NCI-H128 (cell line): ENCODE results near the gene PLEKHD1.
"Not testable (repeated sequence)": the region's sequence is repeated elsewhere in the genome, so short reads cannot be mapped to it uniquely, and the experiment has no call there.

Source experiments
- DNase-seq: peaks from one replicate; lab custom pipeline; 2025; ENCODE audit not compliant: unreplicated experiment; lab: John Stamatoyannopoulos, UW

Gene PLEKHD1

DNA sequence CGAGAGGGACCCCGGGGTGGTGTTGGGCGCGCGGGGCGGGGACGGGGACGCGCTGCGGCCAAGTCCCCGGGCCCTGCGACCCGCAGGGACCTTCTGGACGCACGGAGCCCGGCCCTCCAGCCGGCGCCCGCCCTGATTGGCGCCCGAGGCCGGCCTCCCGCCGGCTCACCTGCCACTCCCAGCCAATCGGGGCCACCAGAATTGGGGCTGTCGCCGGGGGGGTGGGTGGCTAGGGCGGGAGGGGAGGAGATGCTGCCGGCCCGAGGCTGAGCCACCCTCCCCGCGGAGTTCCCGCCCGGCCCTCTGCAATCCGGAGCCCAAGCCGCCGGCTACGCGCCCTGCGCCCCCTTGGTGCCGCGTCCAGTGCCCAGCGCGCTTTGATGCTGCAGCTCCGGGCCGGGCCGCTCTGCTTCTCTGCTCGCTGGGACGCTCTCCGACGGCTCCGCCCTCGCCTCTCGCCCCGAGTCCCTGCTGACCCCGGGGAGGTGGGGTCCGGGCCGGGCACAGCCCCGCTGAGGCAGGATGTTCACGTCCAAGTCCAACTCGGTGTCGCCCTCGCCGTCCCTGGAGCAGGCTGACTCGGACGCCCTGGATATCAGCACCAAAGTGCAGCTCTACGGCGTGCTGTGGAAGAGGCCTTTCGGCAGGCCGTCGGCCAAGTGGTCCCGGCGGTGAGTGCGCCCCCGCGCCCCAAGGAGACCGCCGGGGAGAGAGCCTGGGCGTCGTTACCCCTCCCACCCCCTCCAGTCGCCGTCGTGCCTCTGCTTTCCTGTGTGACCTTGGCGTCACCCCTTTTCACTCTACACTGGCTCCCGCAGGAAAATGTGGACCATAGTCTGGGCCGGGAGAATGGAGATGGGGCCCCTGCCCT lies at the start of gene PLEKHD1:
PLEKHD1 (plus strand) TSS at position 285 of the 871 bp plus-strand sequence; CDS start at position 523, 238 bp downstream.
- no peak for DNase-seq

DNA sequence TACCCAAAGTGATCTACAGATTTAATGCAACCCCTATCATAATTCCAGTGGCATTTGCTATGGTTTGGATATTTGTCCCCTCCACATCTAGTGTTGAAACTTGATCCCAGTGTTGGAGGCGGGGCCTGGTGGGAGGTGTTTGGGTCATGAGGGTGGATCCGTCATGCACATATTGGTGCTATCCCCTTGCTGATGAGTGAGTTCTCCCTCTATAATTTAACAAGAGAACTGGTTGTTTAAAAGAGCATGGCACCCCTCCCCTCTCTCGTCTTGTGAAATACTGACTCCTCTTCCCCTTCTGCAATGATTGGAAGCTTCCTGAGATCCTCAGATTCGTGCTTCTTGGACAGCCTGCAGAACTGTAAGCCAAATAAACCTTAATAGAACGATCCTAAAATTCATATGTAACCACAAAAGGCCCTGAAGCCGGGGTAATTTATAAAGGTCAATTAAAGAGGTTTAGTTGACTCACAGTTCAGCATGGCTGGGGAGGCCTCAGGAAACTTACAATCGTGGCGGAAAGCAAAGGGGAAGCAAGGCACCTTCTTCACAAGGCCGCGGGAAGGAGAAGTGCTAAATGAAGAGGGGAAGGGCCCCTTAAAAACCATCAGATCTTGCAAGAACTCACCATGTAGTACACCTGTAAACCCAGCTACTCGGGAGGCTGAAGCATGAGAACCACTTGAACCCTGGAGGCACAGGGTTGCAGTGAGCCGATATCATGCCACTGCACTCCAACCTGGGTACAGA lies 44.8 kb upstream of the PLEKHD1 start:
- no peak for DNase-seq

GRCh38 chr14:69441948-69442347 lies 42.6 kb upstream of the PLEKHD1 start:
- no peak for DNase-seq

DNA sequence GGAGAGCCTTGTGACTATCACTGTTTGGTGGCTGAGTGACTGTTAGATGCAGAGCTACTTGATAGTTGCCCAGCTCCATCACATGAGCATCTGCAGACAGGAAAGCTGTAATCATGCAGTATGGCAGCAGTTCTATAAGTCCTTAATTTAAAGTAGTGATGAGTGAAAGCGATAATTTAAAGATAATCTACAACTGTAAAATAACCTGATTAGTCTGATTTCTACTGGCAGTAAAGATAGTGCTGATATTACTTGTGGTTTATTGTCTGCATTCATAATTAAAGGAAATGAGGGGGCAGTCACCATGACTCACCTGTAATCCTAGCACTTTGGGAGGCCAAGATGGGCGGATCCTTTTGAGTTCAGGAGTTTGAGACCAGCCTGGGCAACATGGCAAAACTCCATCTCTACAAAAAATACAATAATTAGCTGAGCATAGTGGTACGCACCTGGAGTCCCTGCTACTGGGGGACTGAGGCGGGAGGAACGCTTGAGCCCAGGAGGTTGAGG lies 41.2 kb upstream of the PLEKHD1 start:
- DNase-seq: no peak

GRCh38 chr14:69449216-69449615 lies 35.3 kb upstream of the PLEKHD1 start:
- no peak for DNase-seq

- no peak for DNase-seq
Observed at GRCh38 chr14:69451941-69452340, 32.6 kb upstream of the PLEKHD1 start.

GRCh38 chr14:69458350-69458749 lies 26.2 kb upstream of the PLEKHD1 start:
- DNase-seq: no peak

- no peak for DNase-seq
Observed at GRCh38 chr14:69459122-69459521, 25.4 kb upstream of the PLEKHD1 start.

DNA sequence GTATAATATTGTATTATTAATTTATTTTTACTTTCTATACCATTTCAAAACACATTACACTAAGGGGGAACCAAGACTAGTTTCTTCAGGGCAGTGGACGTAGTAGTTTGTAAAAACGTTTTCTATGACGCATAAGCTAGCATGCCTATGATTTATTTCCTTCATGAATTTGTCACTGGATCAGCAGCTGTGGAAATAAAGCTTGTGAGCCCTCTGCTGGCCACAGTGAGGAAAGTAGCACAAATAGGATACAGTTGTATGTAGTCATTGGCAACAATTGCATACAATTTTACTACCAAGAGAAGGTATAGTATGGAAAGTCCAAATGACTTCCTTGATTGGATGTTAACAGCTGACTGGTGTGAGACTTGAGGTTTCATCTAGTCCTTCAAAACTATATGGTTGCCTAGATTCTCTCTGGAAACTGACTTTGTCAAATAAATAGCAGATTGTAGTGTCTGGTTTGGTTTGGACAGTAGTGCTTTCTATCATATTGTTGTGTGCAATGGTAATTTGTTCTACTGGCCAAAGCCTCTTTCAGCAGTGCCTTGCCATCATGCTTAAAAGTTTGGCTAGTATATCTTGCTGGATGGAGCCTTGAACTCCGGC lies 24.3 kb upstream of the PLEKHD1 start:
- no peak for DNase-seq

DNA sequence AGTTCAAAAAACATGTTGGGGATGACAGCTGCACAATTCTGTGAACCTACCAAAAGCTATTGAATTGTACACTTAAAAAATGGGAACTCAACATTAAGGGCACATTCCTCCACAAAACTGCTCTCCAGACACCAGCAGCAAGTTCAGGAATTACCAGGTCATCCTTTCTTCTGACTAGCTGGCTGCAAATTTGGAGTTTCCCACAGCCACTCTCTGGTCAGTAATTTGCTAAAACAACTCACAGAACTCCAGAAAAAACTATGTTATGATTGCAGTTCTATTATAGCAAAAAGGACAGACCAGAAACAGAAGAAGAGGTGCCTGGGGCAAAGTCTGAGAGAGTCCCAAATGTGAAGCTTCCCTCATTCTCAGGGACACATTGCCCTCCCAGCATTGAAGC lies 20.1 kb upstream of the PLEKHD1 start:
- no peak for DNase-seq

DNA sequence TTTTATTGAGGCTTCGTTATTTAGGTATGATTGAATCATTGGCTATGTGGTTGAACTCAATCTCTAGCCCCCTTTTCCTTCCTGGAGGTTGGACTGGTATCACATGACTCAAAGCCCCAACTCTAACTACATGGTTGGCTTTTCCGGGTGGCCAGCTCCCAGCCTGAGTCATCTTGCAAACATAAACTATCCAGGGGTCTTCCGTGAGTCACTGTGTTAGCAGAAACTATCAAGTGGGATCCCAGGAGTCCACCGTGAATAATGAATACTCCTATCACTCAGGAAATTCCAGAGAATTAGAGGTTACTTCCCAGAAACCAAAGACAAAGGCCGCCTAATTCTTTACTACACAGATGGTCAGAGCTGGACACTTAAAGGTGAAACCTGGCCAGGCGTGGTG lies 19.7 kb upstream of the PLEKHD1 start:
- DNase-seq: no peak

GRCh38 chr14:69468949-69469348 lies 15.6 kb upstream of the PLEKHD1 start:
- DNase-seq: no peak

GRCh38 chr14:69471436-69471835 lies 13.1 kb upstream of the PLEKHD1 start:
- no peak for DNase-seq

GRCh38 chr14:69471916-69472315 lies 12.6 kb upstream of the PLEKHD1 start:
- no peak for DNase-seq

GRCh38 chr14:69473260-69473659 lies 11.3 kb upstream of the PLEKHD1 start:
- no peak for DNase-seq

DNA sequence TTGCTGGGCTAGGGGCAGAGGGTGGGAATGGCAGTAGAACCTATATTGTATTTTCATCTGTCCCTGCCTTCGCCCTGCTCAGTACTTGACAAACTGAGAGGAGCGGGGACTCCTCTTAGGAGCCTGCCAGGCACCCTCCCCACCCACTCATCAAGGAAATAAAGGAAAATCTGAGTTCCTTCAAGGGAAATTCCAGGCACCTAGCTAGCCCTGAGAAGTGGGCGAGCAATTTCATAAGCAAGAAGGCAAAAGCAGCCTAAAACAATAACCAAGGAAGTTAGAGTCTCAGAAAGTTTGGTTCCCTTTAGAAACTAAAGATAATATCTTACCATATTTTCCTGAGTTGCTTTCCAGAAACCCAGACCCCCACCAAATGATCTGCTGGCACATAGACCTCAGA lies 10.6 kb upstream of the PLEKHD1 start:
- no peak for DNase-seq

- DNase-seq: no peak
Observed at GRCh38 chr14:69475194-69475818, 9.2 kb upstream of the PLEKHD1 start.

DNA sequence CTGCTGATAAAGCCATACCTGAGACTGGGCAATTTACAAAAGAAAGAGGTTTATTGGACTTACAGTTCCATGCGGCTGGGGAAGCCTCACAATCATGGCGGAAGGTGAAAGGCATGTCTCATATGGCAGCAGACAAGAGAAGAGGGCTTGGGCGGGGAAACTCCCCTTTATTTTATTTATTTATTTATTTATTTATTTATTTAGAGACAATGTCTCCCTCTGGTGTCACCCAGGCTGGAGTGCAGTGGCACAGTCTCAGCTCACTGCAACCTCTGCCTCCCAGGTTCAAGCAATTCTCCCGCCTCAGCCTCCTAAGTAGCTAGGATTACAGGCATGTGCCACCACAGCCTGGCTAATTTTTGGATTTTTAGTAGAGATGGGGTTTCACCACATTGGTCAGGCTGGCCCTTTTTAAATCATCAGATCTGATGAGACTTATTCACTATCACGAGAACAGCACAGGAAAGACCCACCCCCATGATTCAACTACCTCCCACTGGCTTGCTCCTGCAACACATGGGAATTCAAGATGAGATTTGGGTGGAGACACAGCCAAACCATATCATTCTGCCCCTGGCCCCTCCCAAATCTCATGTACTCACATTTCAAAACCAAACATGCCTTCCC lies 7.6 kb upstream of the PLEKHD1 start:
- not testable (repeated sequence) for DNase-seq

DNA sequence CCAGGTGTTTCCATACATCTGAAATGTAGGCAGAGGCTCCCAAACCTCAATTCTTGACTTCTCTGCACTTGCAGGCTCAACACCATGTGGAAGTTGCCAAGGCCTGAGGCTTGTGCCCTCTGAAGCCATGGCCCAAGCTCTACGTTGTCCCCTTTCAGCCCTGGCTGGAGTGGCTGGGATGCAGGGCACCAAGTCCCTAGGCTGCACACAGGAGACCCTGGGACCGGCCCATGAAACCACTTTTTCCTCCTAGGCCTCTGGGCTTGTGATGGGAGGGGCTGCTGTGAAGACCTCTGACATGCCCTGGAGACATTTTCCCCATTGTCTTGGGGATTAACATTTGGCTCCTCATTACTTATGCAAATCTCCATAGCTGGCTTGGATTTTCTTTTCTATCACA lies 6.5 kb upstream of the PLEKHD1 start:
- DNase-seq: not testable (repeated sequence)

DNA sequence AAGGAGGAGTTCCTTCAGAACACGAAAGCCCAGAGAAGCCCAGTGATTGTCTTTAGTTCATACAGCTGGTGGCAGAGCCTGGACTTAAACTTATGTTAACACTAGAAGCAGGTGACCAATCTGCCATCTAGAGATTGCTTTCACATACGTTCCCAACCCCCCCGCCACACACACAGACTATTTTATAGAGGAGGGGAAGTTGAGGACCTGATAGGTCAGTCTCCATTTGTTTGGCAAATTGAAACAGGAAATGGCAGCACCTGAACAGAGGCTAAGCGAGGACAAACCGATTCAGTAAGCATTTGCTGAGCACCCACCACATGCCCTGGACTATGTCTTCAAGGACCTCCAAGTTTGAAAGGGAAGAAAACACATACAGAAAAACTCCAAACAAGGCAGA lies 4.8 kb upstream of the PLEKHD1 start:
- DNase-seq: no peak

- DNase-seq: no peak
Observed at GRCh38 chr14:69480136-69480535, 4.4 kb upstream of the PLEKHD1 start.
